HUES6 (cell line): ENCODE data around the gene IPO4.

Experiments used
- H3K27ac ChIP-seq: 2 replicates; pipeline ENCODE4 v1.7.0; 2013; ENCODE audit warnings: low read depth, mild to moderate bottlenecking, low read length, inconsistent platforms
- H3K27me3 ChIP-seq: 2 replicates; pipeline ENCODE4 v1.6.1; 2013; ENCODE audit warnings: low read length; ENCODE audit not compliant: control insufficient read depth, insufficient read depth
- H3K36me3 ChIP-seq: 2 replicates; pipeline ENCODE4 v1.6.1; 2013; ENCODE audit warnings: low read length; ENCODE audit not compliant: control insufficient read depth, insufficient read depth
- H3K4me1 ChIP-seq: 2 replicates; pipeline ENCODE4 v1.6.1; 2013; ENCODE audit warnings: low read length; ENCODE audit not compliant: control insufficient read depth, insufficient read depth
- H3K4me3 ChIP-seq: 2 replicates; pipeline ENCODE4 v1.5.1; 2013; ENCODE audit warnings: low read depth, low read length
- H3K9ac ChIP-seq: one replicate; pipeline ENCODE4 v1.6.1; 2013; ENCODE audit warnings: mild to moderate bottlenecking, low read length
- H3K9me3 ChIP-seq: 2 replicates; pipeline ENCODE4 v1.6.1; 2013; ENCODE audit warnings: low read depth, low read length; ENCODE audit not compliant: control insufficient read depth, insufficient read depth

Gene IPO4

DNA sequence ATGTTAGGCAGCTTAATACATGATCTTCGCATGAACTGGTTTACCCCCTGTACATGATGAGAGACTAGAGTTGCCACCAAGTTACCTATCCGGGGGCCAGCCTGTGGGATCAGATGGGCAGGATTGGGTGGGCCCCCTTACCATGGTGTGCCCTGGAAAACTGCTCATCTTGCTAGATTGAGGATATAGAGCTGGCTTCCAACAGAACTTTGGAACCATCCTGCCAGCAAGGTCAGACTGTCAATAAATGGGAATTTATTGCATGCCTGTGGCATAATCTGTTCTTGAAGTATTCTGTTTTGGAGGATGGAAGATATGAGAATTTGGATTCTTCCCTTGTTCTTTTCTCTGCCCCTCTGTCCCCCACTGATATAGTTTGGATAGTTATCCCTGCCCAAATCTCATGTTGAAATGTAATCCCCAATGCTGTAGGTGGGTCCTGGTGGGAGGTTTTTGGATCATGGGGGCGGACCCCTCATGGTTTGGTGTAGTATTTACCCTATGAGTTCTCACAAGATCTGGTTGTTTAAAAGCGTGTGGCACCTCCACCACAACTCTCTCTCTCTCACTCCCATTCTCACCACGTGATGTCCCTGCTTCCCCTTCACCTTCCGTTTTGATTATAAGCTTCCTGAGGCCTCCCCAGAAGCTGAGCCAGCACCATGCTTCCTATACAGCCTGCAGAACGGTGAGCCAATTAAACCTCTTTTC is 10.4 kb upstream of the IPO4 start:
- peaks cover 11% of the 10 kb centered on the region for H3K4me1 ChIP-seq
- no peak overlapping the region for H3K9ac ChIP-seq
- peaks cover 14% of the 10 kb centered on the region for H3K9me3 ChIP-seq
- H3K36me3 ChIP-seq: peaks cover 38% of the 10 kb centered on the region
- no peak overlapping the region for H3K4me3 ChIP-seq
- H3K27ac ChIP-seq: no peak overlapping the region
- no peaks in the 10 kb centered on the region for H3K27me3 ChIP-seq

DNA sequence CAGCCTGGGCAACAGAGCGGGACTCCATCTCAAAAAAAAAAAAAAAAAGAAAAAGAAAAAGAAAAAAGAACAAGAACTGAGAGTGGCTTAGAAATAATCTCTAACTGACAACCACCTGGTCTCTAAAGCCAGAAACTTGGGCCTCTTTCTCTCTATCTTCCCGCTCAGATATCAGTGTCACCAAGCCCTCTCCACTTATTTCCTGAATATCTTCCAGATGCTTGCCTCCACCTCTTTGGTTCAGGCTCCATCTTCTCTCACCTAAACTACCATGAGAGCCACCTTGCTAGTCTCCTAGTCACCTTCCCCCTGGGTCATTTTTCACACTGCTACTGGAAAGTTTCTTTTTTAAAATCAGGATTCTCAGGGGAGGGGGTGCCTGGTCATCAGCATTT is 8.4 kb upstream of the IPO4 start:
- H3K9ac ChIP-seq: no peak overlapping the region
- H3K27ac ChIP-seq: no peak overlapping the region
- peaks cover 9% of the 10 kb centered on the region for H3K9me3 ChIP-seq
- H3K4me1 ChIP-seq: peaks cover 6% of the 10 kb centered on the region; the same call in 1 of the 2 replicates
- H3K4me3 ChIP-seq: peak overlapping the region; percentile 89; the same call in 1 of the 2 replicates
- H3K36me3 ChIP-seq: peaks cover 45% of the 10 kb centered on the region
- no peaks in the 10 kb centered on the region for H3K27me3 ChIP-seq

DNA sequence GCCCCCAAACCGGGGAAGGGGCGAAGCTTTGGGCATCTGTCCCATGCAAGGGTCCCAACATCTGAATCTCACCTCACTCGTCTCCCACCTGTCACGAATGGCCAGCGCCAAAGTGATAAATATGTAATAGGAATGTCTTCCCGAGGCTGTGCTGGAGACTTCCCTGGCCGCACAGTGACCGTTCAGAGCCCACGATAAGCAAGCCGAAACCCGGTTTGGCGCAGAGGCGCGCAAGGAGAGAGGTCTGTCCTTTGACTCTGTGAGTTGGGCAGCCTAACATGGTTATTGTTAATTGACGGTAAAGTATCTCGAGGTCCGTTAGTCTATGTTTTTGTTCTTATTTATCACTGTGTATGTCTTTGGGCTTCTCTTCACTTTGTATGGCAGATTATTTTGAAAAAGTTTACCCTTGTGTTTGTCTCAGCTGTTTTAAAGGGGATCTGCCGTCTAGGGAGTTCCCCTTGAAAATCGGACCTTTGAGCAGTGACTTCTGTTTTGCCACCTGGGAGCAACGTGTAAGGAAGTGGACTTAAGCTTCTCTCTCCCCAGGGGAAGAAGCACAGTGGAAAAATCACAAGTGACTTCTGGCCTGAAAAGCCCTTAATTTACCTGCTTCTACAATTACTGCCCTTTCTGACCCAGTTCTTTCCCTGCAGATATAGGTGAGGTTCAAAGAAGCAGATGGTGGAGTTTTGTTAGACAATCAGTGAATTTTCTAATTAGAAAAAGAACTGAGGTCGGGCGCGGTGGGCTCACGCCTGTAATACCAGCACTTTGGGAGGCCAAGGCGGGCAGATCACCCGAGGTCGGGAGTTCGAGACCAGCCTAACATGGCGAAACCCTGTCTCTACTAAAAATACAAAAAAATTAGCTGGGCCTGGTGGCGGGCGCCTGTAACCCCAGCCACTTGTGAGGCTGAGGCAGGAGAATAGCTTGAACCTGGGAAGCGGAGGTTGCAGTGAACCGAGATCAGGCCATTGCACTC is 7.7 kb upstream of the IPO4 start:
- Histone ChIP-seq H3K4me3 (peak overlapping the region; percentile 89), H3K9ac (peak overlapping the region; percentile 98), H3K36me3 (peaks cover 43% of the 10 kb centered on the region), H3K4me1 (peaks cover 6% of the 10 kb centered on the region; the same call in 1 of the 2 replicates), H3K27me3 (no peaks in the 10 kb centered on the region), H3K27ac (peak overlapping the region; percentile 100), H3K9me3 (peaks cover 5% of the 10 kb centered on the region)

DNA sequence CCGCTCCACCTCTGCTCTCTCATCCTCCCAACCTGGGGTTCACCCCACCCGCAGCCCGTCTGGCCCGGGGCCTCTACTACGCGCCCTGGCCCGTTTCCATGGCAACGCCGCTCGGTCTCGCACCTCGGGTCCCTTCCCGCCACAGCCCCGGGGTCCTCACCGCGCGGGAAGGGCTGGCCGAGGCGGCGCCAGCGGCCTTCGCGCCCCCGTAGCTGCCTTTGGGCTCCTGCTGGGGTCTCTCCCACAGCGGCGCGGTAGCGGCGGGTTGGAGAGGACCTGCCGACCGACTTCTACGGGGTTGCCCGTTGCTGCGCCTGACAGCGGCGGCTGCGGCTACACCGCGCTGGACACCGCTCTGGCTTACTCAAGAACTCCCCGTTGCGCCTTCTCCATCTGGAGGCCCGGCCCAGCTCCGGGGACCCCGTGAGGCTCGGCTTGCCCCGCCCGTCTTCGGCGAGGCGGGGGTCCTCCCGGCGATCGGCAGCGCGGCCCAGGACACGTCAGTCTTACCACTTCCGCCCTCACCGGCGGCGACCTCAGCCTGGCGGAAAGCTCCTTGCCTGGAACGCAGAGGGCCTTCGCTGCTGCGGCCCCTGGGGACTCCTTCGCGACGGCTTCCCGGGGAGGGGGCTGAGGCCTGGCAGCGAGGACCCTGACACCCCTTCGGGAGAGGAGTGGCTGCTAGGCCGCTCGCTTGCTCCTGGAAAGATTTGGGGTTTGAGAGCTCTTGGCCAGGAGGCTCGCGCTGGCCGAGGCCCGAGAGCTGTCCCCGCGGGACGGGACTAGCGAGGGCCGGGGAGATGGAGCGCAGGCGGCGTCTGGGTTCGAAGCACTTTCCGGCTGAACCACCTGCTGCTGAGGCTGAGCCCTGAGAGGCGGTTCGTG is 6.8 kb upstream of the IPO4 start, which contains the start of gene TM9SF1:
Gene TM9SF1, minus strand, starts transcription at position 256 of the 885 bp plus-strand sequence. CDS start 422 bp downstream, outside the sequence.
- Histone ChIP-seq H3K36me3 (peaks cover 39% of the 10 kb centered on the region), H3K9ac (peak within 1 kb of the TSS; percentile 98), H3K4me1 (peaks cover 6% of the 10 kb centered on the region; the same call in 1 of the 2 replicates), H3K27me3 (no peaks in the 10 kb centered on the region), H3K9me3 (peaks cover 2% of the 10 kb centered on the region; the same call in 1 of the 2 replicates), H3K4me3 (peak within 1 kb of the TSS; percentile 89), H3K27ac (peak within 1 kb of the TSS; percentile 100)

DNA sequence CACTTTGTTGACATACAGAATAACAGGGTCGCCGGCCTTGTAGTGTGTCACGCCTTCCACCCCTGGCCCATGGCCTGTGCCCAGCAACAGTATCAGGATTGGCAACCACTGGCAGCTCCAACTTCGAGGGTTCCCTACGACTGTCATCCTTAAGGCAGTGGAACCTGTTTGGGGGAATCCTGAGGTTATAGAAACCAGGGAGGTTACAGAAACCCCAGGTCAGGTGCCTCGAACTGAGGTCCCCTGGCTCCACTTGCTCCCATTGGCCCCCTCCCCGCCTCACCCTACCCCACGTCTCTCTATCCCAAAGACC is 6.2 kb upstream of the IPO4 start:
- Histone ChIP-seq H3K4me3 (peak overlapping the region; percentile 89), H3K9me3 (peaks cover 2% of the 10 kb centered on the region; the same call in 1 of the 2 replicates), H3K9ac (peak overlapping the region; percentile 98), H3K27me3 (no peaks in the 10 kb centered on the region), H3K27ac (peak overlapping the region; percentile 100), H3K4me1 (peaks cover 6% of the 10 kb centered on the region; the same call in 1 of the 2 replicates), H3K36me3 (peaks cover 40% of the 10 kb centered on the region)

DNA sequence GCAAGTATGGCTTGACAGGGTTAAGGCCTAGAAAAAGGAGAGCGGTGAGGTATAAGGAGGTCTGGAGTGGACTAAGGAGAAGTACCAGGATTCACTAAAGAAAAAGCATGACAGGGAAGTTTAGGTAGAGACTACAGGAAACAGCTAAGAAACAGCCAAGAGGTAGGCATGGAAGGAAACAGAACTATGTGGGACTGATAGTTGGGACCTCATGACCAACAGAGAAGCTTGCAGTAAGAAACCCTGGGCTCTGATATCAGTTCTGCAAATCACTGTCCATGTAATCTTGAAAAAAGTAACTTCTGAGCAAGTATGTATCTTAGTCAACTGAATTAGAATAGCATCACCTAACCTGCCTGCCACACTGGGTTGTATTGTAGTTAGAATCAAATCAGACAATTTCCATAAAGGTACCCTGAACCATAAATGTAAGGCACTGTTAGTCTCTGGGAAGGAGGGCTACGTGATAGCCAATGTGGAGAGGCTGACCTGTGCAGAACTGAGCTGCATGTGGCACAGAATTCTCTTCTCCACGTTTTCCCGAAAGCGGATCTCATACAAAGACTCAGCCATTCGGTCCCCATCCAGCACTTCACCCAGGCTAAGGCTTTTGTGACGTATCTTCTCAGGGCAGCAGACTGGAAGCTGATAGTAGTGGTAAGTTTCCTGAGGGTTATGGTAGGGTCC is 5.7 kb upstream of the IPO4 start:
- Histone ChIP-seq H3K27ac (no peak overlapping the region), H3K36me3 (peaks cover 38% of the 10 kb centered on the region), H3K4me1 (peaks cover 6% of the 10 kb centered on the region; the same call in 1 of the 2 replicates), H3K9ac (peak overlapping the region; percentile 98), H3K27me3 (no peaks in the 10 kb centered on the region), H3K9me3 (no peaks in the 10 kb centered on the region; the same call in 1 of the 2 replicates), H3K4me3 (peak overlapping the region; percentile 89)

DNA sequence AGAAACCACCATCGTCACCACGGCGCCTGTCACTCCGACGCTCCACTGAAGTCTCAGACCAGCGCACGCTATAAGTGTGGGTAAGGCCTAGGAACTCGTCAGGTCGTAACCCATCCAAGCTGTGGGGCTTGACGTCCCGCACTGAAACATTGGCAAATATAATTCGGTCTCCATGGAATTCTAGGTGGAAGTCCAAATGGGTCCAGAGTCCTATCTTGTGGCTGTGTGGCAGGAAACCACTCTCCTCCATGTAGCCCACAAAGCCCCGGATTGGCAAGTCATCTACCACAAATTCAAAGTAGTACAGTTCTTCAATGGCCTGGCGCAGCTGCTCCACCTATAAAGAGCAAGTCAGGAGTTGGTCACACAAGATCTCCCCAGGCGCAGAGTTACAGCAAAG is 4.3 kb upstream of the IPO4 start:
- Histone ChIP-seq H3K9ac (no peak overlapping the region), H3K36me3 (peaks cover 31% of the 10 kb centered on the region), H3K27me3 (no peaks in the 10 kb centered on the region), H3K9me3 (no peaks in the 10 kb centered on the region), H3K4me3 (no peak overlapping the region), H3K27ac (no peak overlapping the region), H3K4me1 (peaks cover 7% of the 10 kb centered on the region; the same call in 1 of the 2 replicates)

DNA sequence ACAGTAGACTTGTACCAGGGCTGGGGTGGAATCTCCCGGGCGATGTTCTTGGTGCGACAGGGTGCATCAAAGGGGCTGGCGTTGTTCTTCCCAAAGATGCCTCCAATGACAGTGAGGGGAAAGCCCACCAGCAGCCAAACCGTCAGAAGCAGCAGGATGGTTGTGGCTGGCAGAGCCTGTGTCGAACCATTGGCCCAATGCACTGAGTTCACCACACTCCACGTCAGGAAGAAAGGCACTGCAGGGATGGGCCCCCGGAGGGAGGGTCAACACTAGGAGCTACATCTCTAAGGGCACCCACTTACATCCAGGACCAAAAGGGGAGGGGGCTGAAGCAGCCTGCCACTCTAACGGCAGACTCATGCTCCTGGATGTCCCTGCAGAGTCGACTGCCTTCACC is 1.8 kb upstream of the IPO4 start:
- peaks cover 54% of the 10 kb centered on the region for H3K36me3 ChIP-seq
- H3K27me3 ChIP-seq: no peaks in the 10 kb centered on the region
- no peak overlapping the region for H3K9ac ChIP-seq
- H3K4me1 ChIP-seq: peaks cover 11% of the 10 kb centered on the region; the same call in 1 of the 2 replicates
- H3K9me3 ChIP-seq: no peaks in the 10 kb centered on the region
- H3K27ac ChIP-seq: no peak overlapping the region
- no peak overlapping the region for H3K4me3 ChIP-seq

DNA sequence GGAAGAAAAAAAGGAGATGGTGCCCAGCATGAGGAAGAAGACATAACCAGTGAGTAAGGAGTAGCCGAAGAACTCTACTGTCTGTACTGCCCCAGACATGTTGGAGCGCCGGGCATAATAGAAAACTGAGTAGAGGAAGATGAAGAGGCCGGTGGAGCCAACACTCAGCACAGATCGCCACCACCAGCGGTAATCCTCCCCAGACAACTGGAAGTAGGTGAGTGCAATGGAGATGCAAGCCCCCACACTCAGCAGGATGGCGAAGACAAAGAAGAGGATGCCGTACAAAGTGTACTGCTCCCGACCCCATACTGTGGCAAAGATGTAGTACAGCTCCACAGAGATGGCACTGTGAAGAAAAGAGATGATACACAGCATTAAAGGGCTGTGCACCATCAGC is 844 bp upstream of the IPO4 start:
- H3K9me3 ChIP-seq: no peaks in the 10 kb centered on the region
- no peaks in the 10 kb centered on the region for H3K27me3 ChIP-seq
- 0 out of 2 replicates have a peak overlapping the region, but pooled peaks have one; percentile 30 for H3K4me3 ChIP-seq
- H3K27ac ChIP-seq: no peak overlapping the region
- peak overlapping the region; percentile 36 for H3K9ac ChIP-seq
- H3K36me3 ChIP-seq: peaks cover 63% of the 10 kb centered on the region
- peaks cover 6% of the 10 kb centered on the region; the same call in 1 of the 2 replicates for H3K4me1 ChIP-seq

DNA sequence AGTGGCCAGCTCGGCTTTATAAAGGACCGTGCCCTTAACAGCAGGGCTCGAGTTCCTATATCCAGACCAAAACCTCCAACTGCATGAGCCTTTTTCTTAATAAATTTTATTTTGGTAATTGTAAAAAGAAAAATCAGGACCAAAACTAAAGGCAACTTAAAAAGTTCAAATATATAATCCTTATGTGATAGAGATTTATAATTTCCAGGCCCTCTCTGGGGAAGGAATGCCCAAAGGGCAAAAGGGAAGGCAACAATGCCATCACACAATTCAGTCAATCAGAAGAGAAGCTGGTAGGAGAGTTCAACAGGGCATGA is 401 bp upstream of the IPO4 start:
- Histone ChIP-seq H3K4me3 (peak overlapping the region; percentile 30; the same call in 1 of the 2 replicates), H3K9ac (peak overlapping the region; percentile 36)

More for the DNA sequence above, 401 bp upstream of the IPO4 start:
- no peaks in the 10 kb centered on the region for H3K27me3 ChIP-seq
- no peaks in the 10 kb centered on the region for H3K9me3 ChIP-seq
- no peak overlapping the region for H3K27ac ChIP-seq
- H3K36me3 ChIP-seq: peaks cover 63% of the 10 kb centered on the region
- peaks cover 5% of the 10 kb centered on the region; the same call in 1 of the 2 replicates for H3K4me1 ChIP-seq
